Left lung (tissue), 10 donors: ENCODE results near the gene NAA10. TPM values are rescaled to one million over a fixed set of nuclear protein-coding genes. Genes with fewer than 3 reads are reported as not detected.

Experiments used
- ATAC-seq: fragments of 200-7000 bp; cut with Tn5 transposase; one replicate; pipeline ENCODE4 v1.9.1; 2020; ENCODE audit warnings: moderate library complexity
- DNase-seq, 4 donors: peaks; one replicate each; pipeline ENCODE4 v3.0.0-alpha.2; 2013 to 2020
- H3K27ac ChIP-seq, 2 donors: fragments of 200-600 bp; sonication (generic) in 1 of 2; one replicate each; pipeline versions ENCODE4 v1.5.0 to v1.8.0; 2020 to 2021
- H3K27me3 ChIP-seq, 2 donors: fragments of 200-600 bp; sonication (generic) in 1 of 2; one replicate each; pipeline versions ENCODE4 v1.5.0 to v1.8.0; 2020 to 2021
- H3K36me3 ChIP-seq, 2 donors: fragments of 200-600 bp; sonication (generic) in 1 of 2; one replicate each; pipeline versions ENCODE4 v1.5.0 to v1.8.0; 2020 to 2021
- H3K4me1 ChIP-seq, 2 donors: fragments of 200-600 bp; one replicate each; pipeline ENCODE4 v1.8.0; 2021
- H3K4me3 ChIP-seq, 2 donors: fragments of 200-600 bp; sonication (generic) in 1 of 2; one replicate each; pipeline versions ENCODE4 v1.5.0 to v1.8.0; 2020 to 2021; ENCODE audit warnings: mild to moderate bottlenecking in 1 of 2
- H3K9me3 ChIP-seq, 2 donors: fragments of 200-600 bp; sonication (generic) in 1 of 2; one replicate each; pipeline versions ENCODE4 v1.5.0 to v1.8.0; 2020 to 2021
- CTCF ChIP-seq, 2 donors: fragments of 200-600 bp; sonication (generic) in 1 of 2; IDR thresholded peaks; one replicate each; pipeline versions ENCODE4 v1.5.0 to v1.8.0; 2021; ENCODE audit warnings: antibody characterized with exemption in 2 of 2
- intact Hi-C, 2 donors: fragments of 100-400 bp; cut with DNase I; formaldehyde crosslinking; loops; one replicate each; pipeline versions ENCODE4 v1.11.2 to v1.14.2; 2022
- polyA plus RNA-seq, 6 donors: library from polyadenylated mRNA; unstranded; fragments of 120-200 nt; gene quantifications; one replicate each; pipeline ENCODE4 v1.2.1, GENCODE V29; 2013; ENCODE audit not compliant: insufficient read length in 6 of 6
- total RNA-seq, 2 donors: library from RNA; stranded (reverse); fragmentation: NEBNext Ultra II Directional; extraction: Animal tissue kit (Norgen Biotek cat#: 25700); gene quantifications; one replicate each; pipeline ENCODE4 v1.2.1, GENCODE V29; 2021
- donor health status: DM: no; HTN: yes; CAD: no.
- donor health status: DM: no; HTN: no; CAD: no.

NAA10 gene
- total and polyA plus RNA-seq, 8 donors, result 49.0 to 105 (median 57.5) TPM

- H3K4me3 ChIP-seq, result peak within 1 kb of the TSS; percentile 72 to 88
- ATAC-seq (peak; percentile 64), DNase-seq (peak; percentile 87 to 92 (median 90))
- peak within 1 kb of the TSS; percentile 98 to 99 for H3K27ac ChIP-seq
- H3K9me3 ChIP-seq, result no peaks in the 10 kb centered on the region
- peaks cover 11 to 39% of the 10 kb centered on the region in 2 donors for H3K4me1 ChIP-seq
- intact Hi-C loops, result no loop called here
- no peaks in the 10 kb centered on the region for H3K27me3 ChIP-seq
- no peaks in the 10 kb centered on the region for H3K36me3 ChIP-seq
- TF ChIP-seq CTCF (IDR thresholded peaks at IDR 0.05), result no peak
These were observed 37.7 kb upstream of the NAA10 start, which contains the start of gene TMEM187 for GRCh38 chrX:153972368-153973126. Gene TMEM187 (plus strand): TSS chrX:153972754. CDS start chrX:153982063, 9,309 bp downstream.

DNA sequence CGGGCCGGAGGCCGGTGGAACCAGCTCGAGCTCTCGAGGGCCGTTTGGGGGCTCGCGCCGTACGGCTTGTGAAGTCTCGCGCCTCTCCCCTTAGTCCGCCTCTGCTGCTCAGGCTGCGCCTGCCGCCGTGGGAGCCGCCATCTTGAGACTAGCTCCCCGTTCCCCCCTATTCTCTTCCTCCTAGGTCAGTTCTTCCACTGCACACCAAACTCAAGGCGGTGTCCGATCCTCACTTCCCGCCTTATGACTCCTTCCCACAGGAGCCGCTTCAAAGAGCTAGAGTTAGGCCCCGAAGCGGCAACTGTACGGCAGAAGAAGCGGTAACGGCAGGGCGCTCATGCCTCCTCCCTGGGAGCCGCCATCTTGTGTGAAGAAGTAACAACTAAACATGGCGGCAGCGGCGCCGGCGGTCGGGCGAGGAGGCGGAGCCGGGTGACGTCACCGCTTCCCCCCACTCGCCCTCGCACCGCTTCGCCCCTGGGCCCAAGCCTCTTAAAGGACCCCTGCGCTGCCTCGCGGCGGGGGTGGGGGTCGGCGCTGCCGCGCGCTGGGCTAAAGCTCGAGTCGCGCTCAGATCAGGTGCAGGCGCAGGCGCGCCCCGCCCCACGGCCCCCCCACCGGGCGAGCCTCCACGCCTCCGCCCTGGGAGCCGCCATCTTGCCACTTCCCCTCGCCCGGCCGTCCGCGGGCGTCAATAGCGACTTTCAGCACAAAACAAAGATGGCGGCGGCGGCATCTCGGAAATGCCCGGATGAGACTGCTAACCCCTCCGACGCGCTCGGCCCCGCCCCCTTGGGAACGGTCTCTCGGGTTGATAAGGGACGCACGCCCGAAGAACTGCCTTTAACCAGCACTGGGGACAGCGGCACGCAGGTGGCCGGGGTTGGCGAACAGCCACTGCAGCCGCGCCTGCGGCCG, 36.9 kb upstream of the NAA10 start, which contains the start of gene HCFC1:
Gene HCFC1, minus strand, starts transcription at position 369 of the 918 bp plus-strand sequence. CDS start 978 bp downstream, outside the sequence.
- Histone ChIP-seq H3K27me3 (no peaks in the 10 kb centered on the region), H3K9me3 (no peaks in the 10 kb centered on the region), H3K36me3 (no peaks in the 10 kb centered on the region), H3K27ac (peak within 1 kb of the TSS; percentile 98 to 99), H3K4me3 (peak within 1 kb of the TSS; percentile 72 to 88), H3K4me1 (peaks cover 12 to 48% of the 10 kb centered on the region in 2 donors)
- TF ChIP-seq CTCF (IDR thresholded peaks at IDR 0.05), result no peak
- intact Hi-C loops, result no loop called here
- DNase-seq, result peak; percentile 93 to 96 (median 94)
- ATAC-seq, result peak; percentile 73

DNA sequence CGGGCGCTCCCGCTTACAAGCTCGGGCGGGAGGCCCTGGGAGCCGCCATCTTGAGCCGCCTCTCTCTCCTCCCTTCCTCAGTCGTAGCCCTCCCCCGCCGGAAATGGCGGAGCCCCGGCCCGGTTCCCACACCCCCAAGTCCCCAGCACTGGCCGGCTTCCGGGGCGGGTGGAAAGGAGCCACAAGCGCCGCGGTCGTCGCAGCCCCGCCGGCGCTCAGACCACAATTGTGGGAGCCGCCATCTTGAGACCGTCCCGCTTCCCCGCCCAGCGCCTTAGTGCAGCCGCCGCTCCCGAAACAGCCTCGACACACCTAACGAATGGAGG, 36.2 kb upstream of the NAA10 start:
- TF ChIP-seq CTCF (IDR thresholded peaks at IDR 0.05), result no peak
- peak; percentile 87 to 95 (median 91) for DNase-seq
- H3K9me3 ChIP-seq, result no peaks in the 10 kb centered on the region
- intact Hi-C loops, result no loop called here
- peak overlapping the region; percentile 72 to 88 for H3K4me3 ChIP-seq
- H3K36me3 ChIP-seq, result no peaks in the 10 kb centered on the region
- peak overlapping the region; percentile 98 to 99 for H3K27ac ChIP-seq
- no peaks in the 10 kb centered on the region for H3K27me3 ChIP-seq
- peaks cover 12 to 54% of the 10 kb centered on the region in 2 donors for H3K4me1 ChIP-seq
- peak; percentile 81 for ATAC-seq

DNA sequence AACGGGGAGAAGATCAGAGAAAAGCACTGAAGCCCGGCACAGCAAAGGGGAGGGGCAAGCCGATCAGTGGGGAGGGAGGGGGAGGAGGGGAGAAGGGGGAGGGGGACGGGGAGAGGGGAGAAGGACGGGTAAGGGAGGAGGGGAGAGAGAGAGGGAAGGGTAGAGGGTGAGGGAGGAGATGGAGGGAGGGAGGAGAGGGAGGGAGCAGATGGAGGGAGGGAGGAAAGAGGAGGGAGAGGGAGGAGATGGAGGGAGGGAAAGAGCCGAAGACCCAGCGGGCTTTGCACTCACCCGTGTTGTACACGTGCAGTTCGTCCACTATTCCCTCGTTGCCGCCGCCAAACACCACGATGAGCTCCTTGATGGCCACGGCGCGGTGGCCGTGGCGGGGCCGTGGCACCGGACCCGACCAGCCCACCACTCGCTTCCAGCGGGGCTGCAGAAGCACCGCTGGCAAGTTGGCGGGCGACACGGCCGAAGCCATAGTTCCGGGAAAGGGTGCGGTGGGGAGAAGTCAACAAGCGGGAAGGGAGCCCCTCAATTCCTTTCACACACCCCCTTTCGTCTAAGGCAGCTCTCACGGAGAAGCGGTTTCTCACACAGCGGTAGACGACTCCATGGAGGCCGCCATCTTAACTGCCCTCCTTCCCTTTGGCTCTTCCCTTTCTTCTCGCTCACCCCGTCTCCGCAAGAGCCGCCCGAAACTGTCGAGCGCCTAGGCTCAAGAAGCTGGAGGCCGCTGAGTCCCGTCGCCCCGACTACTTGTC, 35.7 kb upstream of the NAA10 start:
- H3K27me3 ChIP-seq, result no peaks in the 10 kb centered on the region
- DNase-seq (peak in 3 of 4 donors; percentile 52 to 73 (median 58)), ATAC-seq (peak; percentile 27)
- H3K27ac ChIP-seq, result peak overlapping the region; percentile 98 to 99
- H3K9me3 ChIP-seq, result no peaks in the 10 kb centered on the region
- intact Hi-C loops, result no loop called here
- H3K4me3 ChIP-seq, result peak overlapping the region; percentile 72 to 88
- H3K36me3 ChIP-seq, result no peaks in the 10 kb centered on the region
- peaks cover 12 to 59% of the 10 kb centered on the region in 2 donors for H3K4me1 ChIP-seq
- TF ChIP-seq CTCF (IDR thresholded peaks at IDR 0.05), result no peak
